NCI-H2081 (cell line): Measurements from ENCODE around the gene CPNE4.

Source experiments
- DNase-seq, 2 experiments: peaks; one replicate each; lab custom pipeline; 2025; lab: John Stamatoyannopoulos, UW

CPNE4 gene

DNA sequence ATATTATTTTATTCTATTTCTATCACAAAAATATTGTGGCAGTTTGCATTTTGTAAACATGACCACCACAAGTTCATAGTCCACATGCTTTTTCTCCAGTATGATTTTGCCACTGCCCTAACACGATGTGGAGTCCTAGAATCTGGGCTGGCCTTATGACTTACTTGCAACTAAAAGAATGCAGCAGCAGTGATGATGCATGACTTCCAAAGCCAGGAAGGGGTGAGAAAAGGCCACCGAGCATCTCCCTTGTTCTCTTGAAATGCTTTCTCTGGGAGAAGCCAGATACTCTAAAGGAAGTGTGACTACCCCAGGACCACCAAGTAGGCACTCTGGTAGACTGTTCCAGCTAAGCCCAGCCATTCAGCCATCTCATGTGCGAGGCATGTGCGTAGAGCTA lies 340.4 kb downstream of the CPNE4 start:
- no peak for DNase-seq

DNA sequence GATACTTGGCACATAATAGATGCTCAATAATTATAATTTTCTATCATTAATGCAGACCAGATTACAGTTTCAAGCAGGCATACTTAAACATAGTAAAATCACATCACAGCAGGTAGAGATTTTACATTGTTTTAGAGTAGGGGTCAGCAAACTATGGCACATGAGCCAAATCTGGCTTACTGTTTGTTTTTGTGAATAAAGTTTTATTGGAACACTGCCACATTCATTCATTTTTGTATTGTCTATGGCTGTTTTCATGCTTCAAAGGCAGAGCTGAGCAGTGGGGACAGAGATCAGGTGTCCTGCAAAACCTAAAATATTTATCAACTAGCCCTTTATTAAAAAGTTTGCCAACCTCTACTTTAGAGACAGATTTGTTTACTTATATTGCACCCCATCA lies 342.5 kb downstream of the CPNE4 start:
- no peak for DNase-seq

DNA sequence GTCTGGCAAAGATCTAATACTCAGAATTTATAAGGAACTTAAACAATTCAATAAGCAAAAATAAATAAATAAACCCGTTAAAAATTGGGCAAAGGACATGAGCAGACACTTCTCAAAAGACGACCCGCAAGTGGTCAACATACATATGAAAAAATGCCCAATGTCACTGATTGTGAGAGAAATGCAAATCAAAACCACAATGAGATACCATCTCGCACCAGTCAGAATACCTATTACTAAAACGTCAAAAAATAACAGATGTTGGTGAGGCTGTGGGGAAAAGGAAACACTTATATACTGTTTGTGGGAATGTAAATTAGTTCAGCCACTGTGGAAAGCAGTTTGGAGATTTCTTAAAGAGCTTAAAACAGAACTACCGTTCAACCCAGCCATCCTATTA lies 344.0 kb downstream of the CPNE4 start:
- DNase-seq, result no peak

DNA sequence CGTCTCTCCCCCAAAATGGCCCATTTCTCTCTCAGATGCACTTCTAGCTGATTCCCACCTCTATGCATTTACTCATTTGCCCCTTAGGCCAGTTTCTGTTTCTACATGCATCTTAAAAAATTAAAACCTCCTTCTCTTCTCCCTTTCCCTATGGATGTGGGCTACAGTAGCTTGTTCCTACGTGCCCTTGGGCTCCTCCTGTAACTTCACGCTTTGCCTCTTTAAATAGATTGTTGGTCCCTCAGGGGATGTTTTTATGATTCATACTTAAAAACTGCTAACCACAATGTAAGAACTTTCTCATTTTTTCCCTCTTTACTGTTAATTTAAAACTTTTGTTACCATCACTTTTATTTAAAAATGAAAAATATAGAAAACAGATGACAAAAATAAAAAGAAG lies 346.4 kb downstream of the CPNE4 start:
- DNase-seq, result no peak

DNA sequence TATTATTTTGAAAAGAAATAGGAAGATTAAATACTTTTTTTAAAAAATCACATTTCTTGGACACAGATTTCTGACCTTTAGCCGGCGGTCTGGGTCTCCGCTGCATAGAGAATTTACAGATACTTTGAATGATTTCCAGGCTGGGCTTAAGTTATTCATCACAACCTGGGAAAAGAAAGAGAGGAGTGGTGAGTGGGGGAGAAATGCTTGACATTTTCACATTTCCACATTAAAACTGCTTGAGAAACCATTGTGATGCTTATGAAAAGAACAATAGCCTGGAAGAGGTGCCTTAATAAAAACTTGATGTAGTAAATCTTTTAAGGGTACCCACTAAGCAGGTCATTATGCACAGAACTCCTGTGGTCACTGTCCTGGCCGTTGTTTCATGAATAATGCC lies 365.2 kb downstream of the CPNE4 start:
- DNase-seq, result no peak

DNA sequence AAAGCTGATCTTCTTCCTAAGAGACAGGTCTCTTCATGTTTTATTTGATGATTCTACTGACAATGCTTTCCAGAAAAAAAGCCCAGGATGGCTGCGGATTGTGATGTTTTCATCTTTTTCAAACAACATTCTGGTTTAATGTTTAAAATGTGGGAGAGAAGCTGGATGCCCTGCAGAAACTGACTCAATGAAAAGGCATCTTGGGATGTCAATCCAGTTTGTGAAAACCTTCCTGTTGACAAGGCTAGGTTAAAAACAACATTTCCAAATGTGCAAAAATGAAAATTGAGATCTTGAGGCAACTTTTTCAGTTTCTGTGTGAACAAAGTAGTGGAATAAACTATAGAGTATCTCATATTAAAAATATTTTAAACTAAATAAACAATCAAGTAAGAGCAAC lies 376.0 kb downstream of the CPNE4 start:
- no peak for DNase-seq

DNA sequence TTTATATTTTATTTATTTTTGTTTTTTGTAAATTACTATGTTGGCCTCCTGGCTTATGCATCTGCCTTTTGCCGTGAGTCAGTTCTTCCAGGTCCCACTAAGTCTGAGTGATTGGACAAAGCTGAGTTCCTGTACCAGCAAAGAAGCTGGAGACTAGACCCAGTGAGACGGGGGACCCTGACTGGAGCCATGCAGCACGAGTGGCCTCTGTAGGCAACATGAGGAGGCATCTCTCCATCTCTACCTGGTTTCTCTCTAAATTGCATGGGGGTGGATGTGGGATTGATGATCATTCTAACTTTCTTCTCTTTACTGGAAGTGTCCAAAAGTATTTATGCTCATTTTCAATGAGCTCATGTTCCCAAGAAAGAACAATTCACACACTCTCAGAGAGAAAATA lies 376.7 kb downstream of the CPNE4 start:
- DNase-seq, result no peak

DNA sequence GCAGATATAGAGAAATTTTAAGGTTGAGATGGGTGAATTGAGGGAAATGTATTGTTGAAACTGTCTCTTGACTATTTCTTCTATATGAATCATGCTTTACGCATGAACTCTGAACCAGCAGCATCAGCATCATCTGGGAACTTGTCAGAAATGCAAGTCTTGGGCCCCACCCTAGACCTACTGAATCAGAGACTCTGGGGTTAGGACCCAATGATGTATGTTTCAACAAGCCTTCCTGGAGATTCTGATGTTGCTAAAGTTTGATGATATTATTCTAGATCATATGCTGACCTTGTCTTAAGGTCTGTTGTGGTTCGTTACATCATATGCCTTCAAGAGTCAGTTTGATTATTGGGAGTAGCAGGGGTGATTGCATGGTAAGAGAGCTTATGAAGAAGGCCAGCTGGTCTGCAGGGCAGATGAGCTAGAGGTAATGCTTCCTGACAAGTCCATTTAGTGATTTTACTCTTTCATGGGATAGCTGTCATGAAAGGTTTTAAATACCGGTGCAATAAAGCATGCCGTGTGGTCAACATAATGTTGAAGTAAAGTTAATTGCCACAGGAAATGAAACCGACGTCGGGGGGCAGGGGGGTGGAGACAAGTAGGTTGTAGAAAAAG lies 379.6 kb downstream of the CPNE4 start:
- no peak for DNase-seq

DNA sequence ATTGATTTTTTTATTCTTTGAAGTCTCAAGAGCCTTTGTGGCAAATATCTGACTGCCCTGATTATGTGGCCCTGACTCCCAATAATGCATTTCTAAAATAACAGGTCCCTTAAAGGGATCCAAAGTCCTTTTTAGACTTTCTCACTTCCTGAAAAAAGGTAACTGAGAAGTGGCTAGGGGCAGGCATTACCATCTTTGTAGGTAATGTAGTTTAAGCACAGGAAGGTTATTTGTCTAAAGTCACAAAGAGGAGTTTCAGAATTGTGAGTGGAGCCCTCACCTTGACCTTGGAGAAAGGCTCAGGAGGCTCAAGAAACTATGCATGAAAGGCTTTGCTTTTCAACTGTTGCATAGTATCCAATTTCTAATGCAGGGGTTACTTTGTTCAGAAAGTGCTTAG lies 389.2 kb downstream of the CPNE4 start:
- no peak for DNase-seq

DNA sequence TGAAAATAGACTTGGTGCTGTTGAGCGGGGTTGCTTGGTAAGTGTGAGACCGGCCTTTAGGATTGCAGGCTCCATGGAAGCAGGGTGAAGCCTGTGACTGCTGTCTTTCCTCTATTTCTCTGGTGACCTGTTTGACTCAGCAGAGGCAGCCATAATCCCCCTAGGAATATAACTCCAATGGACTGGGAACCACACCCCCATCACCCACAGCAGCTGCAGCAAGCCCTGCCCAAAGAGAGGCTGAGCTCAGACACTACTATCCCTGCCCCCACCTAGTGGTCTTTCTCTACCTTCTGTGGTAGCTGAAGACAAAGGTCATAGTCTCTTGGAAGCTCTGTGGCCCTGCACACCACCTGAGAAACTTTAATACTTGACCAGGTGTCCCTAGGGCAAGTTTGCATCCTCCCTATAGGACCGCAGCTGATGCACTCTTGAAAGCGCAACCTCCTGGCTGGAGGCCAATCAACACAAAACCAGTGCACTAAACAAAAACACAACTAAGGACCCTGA lies 398.5 kb downstream of the CPNE4 start:
- DNase-seq, result no peak

DNA sequence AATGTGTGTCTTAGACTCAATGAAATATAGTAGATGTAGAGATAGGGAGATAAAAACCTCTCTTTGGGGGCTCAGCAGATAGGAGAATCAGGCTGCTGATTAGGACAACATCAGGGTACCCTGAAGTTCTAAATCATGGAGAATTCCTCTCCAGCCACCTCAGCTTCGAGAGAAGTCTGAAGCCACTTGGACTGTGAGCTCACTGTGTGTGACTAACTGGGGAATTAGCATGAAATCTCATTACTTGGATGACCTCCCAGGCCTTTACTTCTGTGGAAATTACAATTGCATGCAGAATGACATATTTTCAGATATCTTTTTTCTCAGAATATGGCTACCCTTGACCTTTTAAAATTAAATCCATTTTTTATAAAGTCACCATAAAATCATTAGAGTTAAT lies 404.0 kb downstream of the CPNE4 start:
- no peak for DNase-seq

DNA sequence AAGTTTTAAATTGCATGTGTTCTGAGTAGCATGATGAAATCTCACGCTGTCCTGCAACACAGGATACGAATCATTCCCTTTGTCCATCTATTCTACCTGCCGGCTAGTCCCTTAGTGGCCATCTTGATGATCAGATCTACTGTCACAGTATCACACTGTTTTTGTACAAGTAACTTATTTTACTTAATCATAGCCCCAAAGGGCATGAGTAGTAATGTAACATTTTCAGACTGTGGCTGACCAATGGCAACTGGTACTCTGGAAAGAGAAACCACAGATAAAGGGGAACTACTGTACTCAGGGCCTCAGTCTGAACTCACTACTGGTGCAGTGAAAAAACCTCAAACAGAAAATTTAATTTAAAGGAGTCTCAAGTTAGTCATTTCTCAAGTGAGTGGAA lies 404.7 kb downstream of the CPNE4 start:
- no peak for DNase-seq

DNA sequence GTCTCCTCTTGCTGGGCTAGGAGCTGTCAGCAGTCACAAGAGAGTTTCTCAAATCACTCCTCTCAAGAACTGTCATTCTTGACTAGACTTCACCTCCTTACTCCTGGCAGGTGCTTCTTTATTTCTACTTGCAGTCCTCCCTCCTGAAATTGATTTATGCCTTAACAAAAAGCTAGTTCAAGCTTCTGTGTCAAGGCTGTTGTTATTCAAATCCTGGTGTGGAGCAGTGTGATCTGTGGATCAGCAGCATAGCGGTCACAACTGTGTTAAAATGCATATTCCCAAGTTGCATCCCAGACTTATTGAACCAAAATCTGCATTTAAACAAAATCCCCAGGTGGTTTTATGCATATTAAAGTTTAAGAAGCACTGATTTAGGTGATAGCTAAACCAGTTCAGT lies 411.4 kb downstream of the CPNE4 start:
- DNase-seq, result no peak

DNA sequence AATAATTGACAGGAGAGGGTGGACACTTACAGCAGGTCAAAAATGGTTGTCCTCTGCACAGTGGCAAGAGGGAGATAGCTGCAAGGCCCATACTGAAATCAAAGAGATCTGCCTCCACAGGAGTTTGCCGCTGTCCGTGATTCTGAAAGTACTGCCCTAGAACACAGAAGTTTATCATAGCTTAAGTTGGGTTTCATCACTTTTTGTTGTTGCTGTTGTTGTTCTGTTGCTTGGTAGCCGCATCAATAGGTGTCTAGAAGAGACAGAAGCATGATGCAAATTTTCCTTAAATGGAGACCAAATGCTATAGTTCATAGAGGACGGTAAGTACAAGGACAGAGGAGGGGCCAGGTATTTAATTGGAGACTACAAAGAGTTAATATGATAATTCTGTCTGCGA lies 412.1 kb downstream of the CPNE4 start:
- DNase-seq, result no peak

DNA sequence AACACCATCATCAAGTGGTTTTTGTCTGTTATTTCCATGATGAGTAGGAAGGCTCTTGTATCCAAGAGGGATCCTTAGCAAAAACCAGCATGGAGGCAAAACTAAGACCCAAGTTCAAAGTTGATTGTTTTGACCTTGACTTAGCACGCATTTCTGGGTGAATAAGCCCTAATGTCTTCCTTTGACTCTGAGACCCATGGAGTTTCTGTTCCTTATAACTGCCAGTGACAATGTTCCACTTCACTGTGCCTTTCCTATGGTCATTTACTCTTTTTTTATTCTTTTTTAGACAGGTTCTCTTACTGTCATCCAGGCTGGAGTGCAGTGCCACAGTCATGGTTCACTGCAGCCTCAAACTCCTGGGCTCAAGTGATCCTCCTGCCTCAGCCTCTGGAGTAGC lies 413.8 kb downstream of the CPNE4 start:
- no peak for DNase-seq

DNA sequence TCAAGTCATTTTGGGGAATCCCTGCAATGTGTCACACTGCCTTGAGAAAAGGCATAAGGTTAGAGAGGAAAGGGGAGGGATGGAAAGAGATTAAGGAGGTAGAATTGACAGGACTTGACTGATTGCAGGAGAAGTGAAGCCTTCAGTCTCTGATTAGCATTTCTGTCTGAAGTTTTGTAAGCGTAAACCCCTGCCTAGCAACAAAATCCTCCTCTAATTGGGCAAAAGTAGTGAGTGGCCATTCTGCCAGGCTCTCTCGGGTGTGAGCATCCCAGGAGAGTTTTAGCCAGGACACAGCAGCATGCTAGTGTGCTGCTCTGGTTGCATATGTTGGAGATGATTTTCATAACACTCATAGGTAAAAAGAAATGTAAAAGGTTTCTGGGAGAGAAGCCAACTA lies 415.0 kb downstream of the CPNE4 start:
- DNase-seq, result no peak

DNA sequence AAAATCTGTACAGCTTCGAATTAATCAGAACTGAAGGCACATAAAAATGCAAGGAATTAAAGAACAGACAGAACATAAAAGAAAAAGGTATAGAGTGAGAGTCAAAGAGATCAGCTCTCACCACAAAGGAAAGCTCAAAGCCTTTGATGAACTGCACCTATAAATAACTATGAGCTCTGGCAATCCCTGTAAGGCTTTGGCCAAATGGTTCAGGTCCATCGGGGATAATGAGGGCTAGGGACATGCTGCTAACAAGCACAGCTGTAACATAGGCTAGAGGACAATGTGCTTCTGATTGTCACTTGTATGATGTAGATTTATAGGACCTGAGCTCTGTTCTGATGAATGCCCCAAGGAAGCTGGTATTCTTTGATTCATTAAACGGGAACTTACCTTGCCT lies 418.1 kb downstream of the CPNE4 start:
- DNase-seq, result no peak

DNA sequence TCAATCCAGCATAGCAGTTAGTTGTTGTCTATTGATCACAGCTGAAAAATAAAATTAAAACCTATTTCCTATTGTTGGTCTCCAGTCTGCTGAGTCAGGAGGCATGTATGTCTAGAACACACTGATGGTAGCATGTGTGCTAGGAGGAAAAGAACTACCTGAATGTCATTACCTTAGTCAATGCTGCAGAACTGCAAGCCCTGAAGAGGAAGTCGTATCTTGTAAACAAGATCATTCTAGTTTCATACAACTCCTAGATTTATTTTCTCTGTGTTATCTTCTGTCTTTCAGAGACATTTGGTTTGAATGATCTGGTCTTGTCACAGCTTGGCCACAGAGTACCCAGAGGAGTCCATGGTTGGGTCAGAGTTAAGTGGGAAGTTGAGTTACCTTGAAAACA lies 422.1 kb downstream of the CPNE4 start:
- DNase-seq, result no peak

DNA sequence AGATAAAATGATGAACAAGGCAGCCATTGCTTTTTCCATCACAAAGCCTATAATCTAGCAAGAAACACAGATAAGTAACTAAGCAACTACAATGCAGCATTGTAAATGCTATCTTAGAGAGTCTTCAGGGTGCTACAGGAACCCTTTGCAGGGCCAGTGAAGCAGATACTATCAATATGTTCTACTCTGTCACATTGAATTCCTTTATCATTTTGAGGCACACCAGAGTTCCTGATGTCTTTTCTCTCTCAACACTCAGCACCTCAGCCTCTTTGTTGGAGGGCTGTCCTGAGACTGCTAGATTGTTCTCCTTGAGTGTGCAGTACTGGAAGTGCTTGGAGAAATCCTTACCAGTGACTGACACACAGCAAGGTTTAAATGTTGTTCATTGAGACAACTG lies 424.6 kb downstream of the CPNE4 start:
- DNase-seq, result no peak

DNA sequence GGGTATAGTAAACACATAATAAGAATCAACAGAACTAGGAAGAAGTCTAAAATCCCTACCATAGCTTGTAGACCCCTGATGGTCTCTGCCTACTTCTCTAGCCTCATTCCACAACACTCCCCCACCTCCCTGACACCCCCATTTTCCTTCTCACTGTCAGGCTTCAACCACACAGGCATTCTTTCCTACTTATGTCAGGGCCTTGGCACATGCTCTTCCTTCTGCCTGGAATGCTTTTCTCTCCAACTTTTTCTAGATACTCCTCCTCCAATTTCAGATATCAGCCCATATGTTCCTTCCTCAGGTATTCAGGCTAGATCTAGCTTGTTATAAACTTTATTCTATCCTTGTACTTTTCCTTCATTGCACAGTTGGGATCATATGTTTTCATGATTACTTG lies 426.1 kb downstream of the CPNE4 start:
- no peak for DNase-seq

DNA sequence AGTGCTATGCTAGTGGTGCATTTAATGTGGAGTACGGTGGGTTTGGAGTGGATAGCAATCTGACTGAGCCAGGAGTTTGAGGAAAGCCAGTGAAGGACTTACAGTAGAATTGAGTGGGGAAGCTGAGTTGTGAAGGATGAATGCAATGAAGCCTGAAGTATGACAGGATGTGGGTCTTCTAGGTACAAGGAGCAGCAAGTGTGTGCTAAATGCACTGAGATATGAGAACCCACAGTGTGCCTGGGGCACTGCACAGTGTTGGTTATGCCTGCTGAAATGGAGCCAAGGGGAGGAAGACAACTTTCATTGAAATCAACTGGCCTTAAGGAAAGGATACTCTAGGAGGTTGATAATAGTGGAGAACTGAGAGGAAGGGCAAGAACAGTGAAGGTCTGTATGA lies 426.5 kb downstream of the CPNE4 start:
- no peak for DNase-seq

DNA sequence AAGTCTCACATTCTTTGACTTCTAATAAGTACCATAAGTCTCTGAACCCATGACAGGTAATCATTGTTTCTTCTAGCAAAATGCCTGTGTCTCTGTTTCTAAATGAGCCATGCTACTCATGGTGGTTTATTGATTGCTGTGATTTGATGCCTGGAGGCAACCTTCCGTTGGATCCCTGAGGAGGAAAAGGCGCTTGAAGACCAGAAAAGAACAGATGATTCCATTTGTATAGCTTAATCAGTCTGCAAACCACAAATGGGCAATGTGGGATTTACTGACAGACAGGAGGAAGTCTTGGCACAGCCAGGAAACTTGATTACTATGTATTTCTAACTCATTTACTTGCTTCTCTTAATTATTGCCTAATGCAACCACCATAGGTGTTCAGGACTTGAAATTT lies 428.9 kb downstream of the CPNE4 start:
- no peak for DNase-seq

DNA sequence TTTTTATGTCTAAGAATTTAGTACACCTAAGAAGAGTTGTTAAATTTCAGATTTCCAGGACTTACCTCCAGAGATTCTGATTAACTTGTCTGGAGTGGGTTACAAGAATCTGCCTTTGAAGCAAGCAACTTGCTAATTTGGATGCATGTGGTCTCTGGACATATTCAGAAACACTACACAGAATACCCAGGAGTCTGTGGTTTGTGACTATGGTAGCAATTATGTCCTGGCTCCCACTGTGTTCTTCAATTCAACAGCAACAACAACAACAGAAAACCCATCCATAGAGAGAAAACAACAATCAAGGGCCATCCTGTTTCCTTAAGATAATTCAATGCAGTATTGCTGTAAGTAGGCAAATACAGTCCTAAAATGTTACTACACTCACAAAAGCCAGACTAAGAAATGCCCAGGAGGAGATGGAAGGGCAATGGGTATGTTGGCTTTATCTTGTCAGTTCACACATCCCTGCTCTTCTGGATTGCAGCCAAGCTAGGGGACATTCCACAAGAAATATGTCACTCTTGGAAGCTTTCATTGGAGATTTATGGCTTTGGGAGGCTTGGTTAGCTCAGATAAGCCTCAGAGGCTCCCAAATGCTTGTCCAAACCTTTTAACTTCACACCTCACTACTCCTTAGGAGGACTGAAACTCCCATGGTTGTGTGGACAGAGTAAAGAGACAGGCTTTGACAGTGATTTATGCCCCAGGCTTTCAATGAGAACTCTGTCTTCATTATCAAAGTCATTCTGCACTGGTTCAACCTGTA lies 432.6 kb downstream of the CPNE4 start:
- no peak for DNase-seq

DNA sequence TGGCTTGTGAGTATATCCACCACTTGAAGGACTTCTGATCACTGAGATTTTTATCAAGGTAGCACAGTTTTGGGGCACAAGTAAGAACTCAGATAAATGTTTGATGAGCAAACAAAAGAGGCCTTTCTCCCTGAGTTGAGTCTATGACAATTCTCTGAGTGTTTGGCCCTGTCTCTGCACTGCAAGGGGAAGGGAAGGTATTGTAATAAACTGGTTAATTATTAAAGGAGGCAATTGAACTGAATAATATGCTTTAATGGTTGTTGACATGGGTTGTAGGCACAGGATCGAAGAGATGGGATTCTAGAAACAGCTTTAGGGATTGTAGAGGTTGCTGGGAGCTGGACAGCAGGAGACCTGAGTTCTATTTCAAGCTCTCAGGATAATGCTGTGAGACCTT lies 437.0 kb downstream of the CPNE4 start:
- DNase-seq, result no peak
